ENCODE data around the gene TREML1. TPM values are rescaled to one million over a fixed set of nuclear protein-coding genes. Genes with fewer than 3 reads are reported as not detected.
A peak's percentile ranks its signal among the peaks of the same experiment; 100 is the strongest.

TREML1 gene
- not detected in 2 replicates for total RNA-seq
- total RNA-seq (2013), result 10.6 TPM
- 0.07 and 1.9 TPM in 2 replicates for polyA plus RNA-seq
- polyA minus RNA-seq, result 0.86 and 8.3 TPM in 2 replicates

GRCh38 chr6:41153992-41154625, at the start of gene TREML1:
Gene TREML1, minus strand, starts transcription at chr6:41154347. Its CDS starts 59 bp downstream, at chr6:41154288.
- CTCF ChIA-PET, result interaction anchor here (0.7 kb wide), 1 partner anchor 9 kb away, joined by 3 read pairs; no protein-coding TSS in a partner anchor
- Histone ChIP-seq H3K27me3 (replicated peaks in 1 of 4; ENCODE audit: control extremely low read depth in 1 of 4, control insufficient read depth in 3 of 4, insufficient read depth in 4 of 4, low read length in 3 of 4) (peaks cover 0 to 5% (median 0%) of the 10 kb centered on the region in 4 experiments), H3K4me2 (replicated peaks; ENCODE audit: low read depth, low read length, poor library complexity, severe bottlenecking) (no peak within 1 kb of the TSS), H3K36me3 (replicated peaks in 1 of 2; ENCODE audit: control extremely low read depth in 1 of 2, control insufficient read depth in 1 of 2, extremely low read depth in 1 of 2, insufficient read depth in 2 of 2, low read length in 1 of 2) (no peaks in the 10 kb centered on the region), H3K4me3 (ENCODE audit: control extremely low read depth in 1 of 5, extremely low read depth in 1 of 5, insufficient read depth in 1 of 5, low read depth in 2 of 5, low read length in 4 of 5) (no peak within 1 kb of the TSS), H3K4me1 (ENCODE audit: control insufficient read depth in 2 of 2, insufficient read depth in 2 of 2, low read length in 2 of 2) (no peaks in the 10 kb centered on the region), H2AFZ (ENCODE audit: insufficient read depth, low read depth, low read length, poor library complexity, severe bottlenecking) (no peak within 1 kb of the TSS), H3K27ac (ENCODE audit: low read length in 2 of 2) (no peak within 1 kb of the TSS), H3K9ac (ENCODE audit: low read length) (no peak within 1 kb of the TSS), H3K9me3 (ENCODE audit: control extremely low read depth in 1 of 3, control insufficient read depth in 2 of 3, insufficient read depth in 1 of 3, low read length in 2 of 3) (peaks cover 0 to 4% (median 0%) of the 10 kb centered on the region in 3 donors), H3K79me2 (ENCODE audit: control insufficient read depth, insufficient read depth, low read length) (no peaks in the 10 kb centered on the region), H4K20me1 (ENCODE audit: control insufficient read depth, insufficient read depth, low read length, poor library complexity, severe bottlenecking) (no peaks in the 10 kb centered on the region)
- Mint-ChIP-seq H3K9me3 (ENCODE audit: insufficient read depth) (no peaks in the 10 kb centered on the region), H3K4me1 (no peaks in the 10 kb centered on the region), H3K27me3 (peaks cover 20% of the 10 kb centered on the region), H3K4me3 (no peak within 1 kb of the TSS), H3K27ac (peak within 1 kb of the TSS; percentile 15)
- POLR2A ChIA-PET, result no interaction called here
- DNase-seq (no peak), ATAC-seq (ENCODE audit: low read depth) (no peak)
- TF ChIP-seq CTCF (IDR thresholded peaks at IDR 0.05) (no peak), EZH2 (IDR thresholded peaks at IDR 0.05; ENCODE audit: borderline replicate concordance, insufficient read depth, low read depth, low read length, poor library complexity, severe bottlenecking) (no peak)
- intact Hi-C loops (cut with micrococcal nuclease), result no loop called here
- WGBS (ENCODE audit: insufficient coverage), result 26% methylated on average over 4 of the region's 5 CpGs

GRCh38 chr6:41201764-41202173, 47.6 kb upstream of the TREML1 start:
- peaks cover 0 to 3% (median 3%) of the 10 kb centered on the region in 3 donors for H3K9me3 ChIP-seq (ENCODE audit: control extremely low read depth in 1 of 3, control insufficient read depth in 2 of 3, insufficient read depth in 1 of 3, low read length in 2 of 3)
- H3K27ac ChIP-seq (ENCODE audit: low read length in 2 of 2), result peak overlapping the region; percentile 90 to 94
- H3K4me2 ChIP-seq (replicated peaks; ENCODE audit: low read depth, low read length, poor library complexity, severe bottlenecking), result peak overlapping the region; percentile 80
- no peak for TF ChIP-seq EZH2 (IDR thresholded peaks at IDR 0.05; ENCODE audit: borderline replicate concordance, insufficient read depth, low read depth, low read length, poor library complexity, severe bottlenecking)
- TF ChIP-seq CTCF (IDR thresholded peaks at IDR 0.05), result no peak
- H3K4me1 ChIP-seq (ENCODE audit: control insufficient read depth in 2 of 2, insufficient read depth in 2 of 2, low read length in 2 of 2), result peaks cover 62 to 66% of the 10 kb centered on the region in 2 donors
- peak overlapping the region; percentile 41 for H2AFZ ChIP-seq (ENCODE audit: insufficient read depth, low read depth, low read length, poor library complexity, severe bottlenecking)
- Mint-ChIP-seq H3K4me3 (peak overlapping the region; percentile 73), H3K9me3 (ENCODE audit: insufficient read depth) (peaks cover 2% of the 10 kb centered on the region), H3K27ac (peak overlapping the region; percentile 97), H3K27me3 (no peaks in the 10 kb centered on the region), H3K4me1 (peaks cover 69% of the 10 kb centered on the region)
- H3K4me3 ChIP-seq (ENCODE audit: control extremely low read depth in 1 of 5, extremely low read depth in 1 of 5, insufficient read depth in 1 of 5, low read depth in 2 of 5, low read length in 4 of 5), result peak overlapping the region; percentile 46 to 62 (median 60)
- 6% methylated on average over 8 of the region's 8 CpGs for WGBS (ENCODE audit: insufficient coverage)
- peaks cover 20% of the 10 kb centered on the region for H3K79me2 ChIP-seq (ENCODE audit: control insufficient read depth, insufficient read depth, low read length)
- ATAC-seq (ENCODE audit: low read depth), result peak; percentile 9
- intact Hi-C loops (cut with micrococcal nuclease), result loop anchor here (1.0 to 2.0 kb wide), 3 partner anchors 19 to 129 kb away; partner anchors contain the start of genes NFYA and OARD1
- H3K27me3 ChIP-seq (replicated peaks in 1 of 4; ENCODE audit: control extremely low read depth in 1 of 4, control insufficient read depth in 3 of 4, insufficient read depth in 4 of 4, low read length in 3 of 4), result no peaks in the 10 kb centered on the region
- peaks cover 5% of the 10 kb centered on the region for H4K20me1 ChIP-seq (ENCODE audit: control insufficient read depth, insufficient read depth, low read length, poor library complexity, severe bottlenecking)
- peaks cover 0 to 19% of the 10 kb centered on the region in 2 experiments for H3K36me3 ChIP-seq (replicated peaks in 1 of 2; ENCODE audit: control extremely low read depth in 1 of 2, control insufficient read depth in 1 of 2, extremely low read depth in 1 of 2, insufficient read depth in 2 of 2, low read length in 1 of 2)
- CTCF ChIA-PET, result interaction anchor here (1.0 to 1.8 kb wide), 4 partner anchors 10 to 19 kb away, joined by 4 to 11 read pairs (median 5); no protein-coding TSS in a partner anchor
- POLR2A ChIA-PET, result no interaction called here
- peak overlapping the region; percentile 63 for H3K9ac ChIP-seq (ENCODE audit: low read length)
- DNase-seq, result peak; percentile 70

All from B cell (primary cell).